Stimulated activated CD8-positive, alpha-beta memory T cell treated with anti-CD3 and anti-CD28 coated beads, Interleukin-12 subunit alpha, Interleukin-12 subunit beta, amount 100 ng/mL, for 1 hour (primary cell): ENCODE data around the gene IL17A.
"Not testable (repeated sequence)": the region's sequence is repeated elsewhere in the genome, so short reads cannot be mapped to it uniquely, and the experiment has no call there.

ENCODE experiments used
- DNase-seq: peaks from one replicate; pipeline ENCODE4 v3.0.0-alpha.2; 2020; ENCODE audit warnings: low read depth

Gene IL17A

DNA sequence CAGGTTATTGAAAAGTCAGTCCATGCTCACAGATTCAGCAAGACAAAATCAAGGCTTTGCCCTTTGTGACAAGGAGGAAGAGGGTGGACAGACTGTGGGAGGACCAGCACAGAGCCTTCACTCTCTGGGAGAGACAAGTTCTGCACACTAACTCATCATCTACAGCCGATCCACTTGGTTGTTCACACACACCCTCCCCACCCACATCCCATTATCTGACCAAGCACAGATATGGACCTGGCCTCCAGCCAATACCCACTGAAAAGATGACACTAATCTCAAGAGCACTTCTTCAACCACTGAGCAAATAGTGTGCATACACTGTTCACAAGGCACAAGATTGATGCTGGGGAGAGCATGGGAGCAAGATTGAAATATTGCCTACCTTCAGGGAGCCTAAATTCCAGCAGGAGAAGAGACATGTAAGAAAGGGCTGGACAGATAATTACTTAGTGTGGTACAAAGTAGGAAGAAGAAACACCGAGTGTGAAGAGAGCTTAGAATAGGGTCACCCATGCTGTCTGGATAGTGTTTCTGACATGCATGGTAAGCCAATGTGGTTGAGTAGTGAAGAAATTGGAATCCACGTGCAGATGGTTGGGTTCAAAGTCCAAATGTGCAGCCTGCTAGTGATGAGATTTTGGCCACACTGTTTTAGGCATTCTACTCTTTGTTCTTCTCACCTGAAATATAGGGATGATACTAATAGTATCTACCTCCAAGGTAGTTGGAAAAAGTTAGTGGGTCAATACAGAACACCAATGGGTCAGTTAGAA, 21.7 kb upstream of the IL17A start:
- no peak for DNase-seq

DNA sequence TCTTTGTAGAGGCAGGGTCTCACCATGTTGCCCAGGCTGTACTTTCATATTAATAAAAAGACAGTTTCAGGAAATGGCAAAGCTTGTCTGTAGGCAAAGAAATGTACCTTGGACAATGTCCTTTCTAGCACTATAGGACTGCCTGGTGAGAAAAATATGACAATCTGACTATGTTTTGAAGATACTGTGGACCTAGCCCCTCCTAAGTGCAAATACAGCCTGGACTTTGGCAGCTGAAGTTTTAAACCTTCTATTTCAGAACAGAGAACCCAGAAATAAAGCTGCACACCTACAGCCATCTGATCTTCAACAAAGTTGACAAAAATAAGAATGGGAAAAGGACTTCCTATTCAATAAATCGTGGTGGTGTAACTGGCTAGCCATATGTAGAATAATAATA, 18.9 kb upstream of the IL17A start:
- no peak for DNase-seq

DNA sequence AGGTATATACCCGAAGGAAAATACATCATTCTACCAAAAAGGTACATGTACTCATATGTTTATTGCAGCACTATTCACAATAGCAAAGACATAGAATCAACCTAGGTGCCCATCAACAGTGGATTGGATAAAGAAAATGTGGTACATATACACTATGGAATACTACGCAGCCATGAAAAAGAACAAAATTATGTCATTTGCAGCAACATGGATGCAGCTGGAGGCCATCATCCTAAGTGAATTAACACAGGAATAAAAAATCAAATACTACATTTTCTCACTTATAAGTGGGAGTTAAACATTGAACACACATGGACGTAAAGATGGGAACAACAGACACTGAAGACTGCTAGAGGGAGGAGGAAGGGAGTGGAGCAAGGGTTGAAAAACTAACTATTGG, 17.8 kb upstream of the IL17A start:
- DNase-seq, result not testable (repeated sequence)

DNA sequence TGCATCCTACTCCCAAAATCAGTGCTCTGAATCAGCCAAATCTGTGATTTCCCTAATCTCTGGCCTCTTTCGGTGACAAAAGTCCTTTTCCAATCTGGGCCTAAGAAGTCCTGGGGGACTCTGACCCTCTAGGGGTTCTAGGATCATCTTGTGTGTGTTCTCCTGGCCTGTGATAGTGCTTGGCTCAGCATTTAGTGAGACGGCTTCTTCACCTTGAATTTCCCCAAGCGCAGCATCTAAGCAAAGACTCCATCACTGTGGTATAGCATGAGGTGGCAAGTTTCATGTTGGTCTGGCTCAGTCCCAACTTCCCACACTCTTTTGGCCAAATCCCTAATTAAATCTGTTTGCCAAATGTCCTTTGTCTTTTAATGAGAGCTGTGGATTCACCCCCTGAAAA, 12.1 kb upstream of the IL17A start:
- no peak for DNase-seq

DNA sequence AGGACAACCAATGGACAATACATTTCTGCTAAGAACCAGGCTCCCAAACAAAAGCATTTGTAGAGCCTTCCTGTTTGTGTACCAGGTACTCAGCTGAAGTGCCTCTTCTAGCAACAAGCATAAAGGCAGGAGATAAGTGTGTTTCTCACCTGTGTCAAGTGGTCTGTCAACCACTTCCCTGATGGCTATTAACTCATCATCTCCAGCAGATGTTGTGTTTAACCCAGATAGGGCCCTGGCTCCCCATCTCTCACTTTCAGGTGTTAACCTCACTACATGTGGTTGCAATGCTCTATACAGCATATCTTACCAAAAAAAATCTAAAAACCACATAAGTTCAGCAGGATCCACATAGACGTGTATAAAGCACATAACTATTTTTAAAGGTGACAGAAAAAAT, 9.6 kb upstream of the IL17A start:
- DNase-seq, result no peak

DNA sequence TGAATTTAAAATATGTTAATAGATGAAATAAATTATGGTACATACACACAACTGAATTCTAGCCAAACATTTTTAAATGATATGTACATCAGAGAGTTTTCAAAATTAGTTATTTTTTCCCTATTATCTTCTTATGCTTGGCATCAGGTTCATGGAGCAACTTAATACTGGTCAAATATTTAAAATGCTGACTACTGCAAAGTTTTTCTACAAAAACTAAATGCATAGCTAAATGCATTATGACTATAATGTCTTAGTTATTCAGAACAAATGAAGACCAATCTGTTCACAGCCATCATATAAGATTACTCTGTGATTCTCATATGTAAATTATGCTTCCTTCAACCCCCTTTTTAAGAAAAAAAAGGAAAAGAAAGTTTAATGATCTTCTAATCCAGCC, 8.2 kb upstream of the IL17A start:
- no peak for DNase-seq

DNA sequence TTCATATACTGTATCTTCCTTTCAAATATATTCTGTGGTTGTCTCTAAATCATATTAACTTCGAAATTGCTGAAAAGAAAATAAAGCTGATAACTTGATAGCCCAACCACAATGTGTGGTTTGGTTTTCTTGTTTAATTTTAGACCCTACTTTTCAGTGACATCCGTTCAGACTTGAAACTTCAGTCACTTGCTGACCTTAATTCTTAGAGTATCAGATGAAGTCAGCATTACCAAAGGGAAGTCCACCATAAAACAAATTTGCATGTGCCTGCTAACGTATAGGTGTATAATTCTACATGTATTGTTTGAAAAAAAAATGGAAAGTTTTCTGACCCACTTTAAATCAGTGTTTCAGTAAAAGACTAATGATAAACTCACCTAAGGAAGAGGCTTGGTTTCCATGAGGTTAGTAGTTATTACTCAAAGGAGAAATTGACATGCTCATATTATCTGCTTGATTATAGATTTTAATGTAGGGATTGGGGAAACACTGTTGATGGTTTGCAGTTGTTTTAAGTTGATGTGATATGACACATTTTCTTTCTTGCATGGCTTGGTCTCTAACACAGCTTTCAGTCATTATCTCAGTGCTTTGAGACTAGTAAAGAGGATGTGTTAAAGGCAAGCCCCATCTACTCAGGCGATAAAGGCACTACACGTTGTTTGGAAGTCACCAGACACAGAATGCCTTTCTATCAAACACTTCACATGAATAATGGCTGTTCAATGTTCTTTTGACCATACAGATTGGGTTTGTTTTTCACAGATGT, 5.2 kb upstream of the IL17A start:
- DNase-seq, result no peak

DNA sequence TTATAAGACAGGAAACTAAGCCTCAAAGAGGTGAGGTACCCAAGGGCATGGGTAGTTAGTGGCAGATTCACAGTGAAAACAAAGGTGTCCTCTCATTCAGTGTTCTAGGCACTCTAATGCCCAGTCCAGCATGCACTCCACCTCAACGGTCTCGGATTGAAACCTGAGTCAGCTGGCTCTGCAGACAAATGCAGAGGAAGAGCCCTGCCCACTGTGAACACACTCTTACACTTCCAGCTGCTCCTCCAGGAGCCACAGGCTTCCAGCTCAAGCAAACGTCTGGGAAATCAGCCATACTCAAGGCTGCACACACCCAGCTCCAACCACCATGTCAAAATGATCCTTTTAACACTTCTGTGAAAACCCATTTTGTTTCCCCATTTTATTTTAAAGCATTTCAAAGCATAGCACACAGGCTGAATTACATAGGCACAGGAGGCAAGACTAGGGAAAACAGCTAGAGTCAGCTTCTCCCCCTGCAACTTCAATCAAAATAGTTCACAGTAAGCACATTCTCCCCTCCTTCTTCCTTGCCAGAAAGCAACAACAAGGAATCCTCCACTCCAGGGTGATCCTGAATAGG, 3.0 kb upstream of the IL17A start:
- DNase-seq, result no peak

DNA sequence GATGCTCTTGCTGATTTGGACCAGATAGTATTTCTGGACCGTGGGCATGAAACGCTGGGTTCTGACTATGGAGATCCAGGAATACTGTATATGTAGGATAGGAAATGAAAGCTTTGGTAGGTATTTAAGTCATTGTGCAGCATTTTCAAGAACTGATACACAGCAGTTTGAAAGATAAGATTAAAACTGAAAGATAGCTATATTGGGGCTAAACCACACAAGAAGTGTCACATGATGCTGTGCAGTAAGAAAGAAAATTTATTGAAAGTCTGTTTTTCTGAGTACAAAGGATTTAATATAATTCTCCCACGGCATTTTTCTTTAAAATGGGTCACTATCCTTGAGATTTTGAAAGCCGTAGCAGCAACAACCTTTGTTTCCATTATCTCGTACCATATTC, 305 bp downstream of the IL17A start:
- no peak for DNase-seq

DNA sequence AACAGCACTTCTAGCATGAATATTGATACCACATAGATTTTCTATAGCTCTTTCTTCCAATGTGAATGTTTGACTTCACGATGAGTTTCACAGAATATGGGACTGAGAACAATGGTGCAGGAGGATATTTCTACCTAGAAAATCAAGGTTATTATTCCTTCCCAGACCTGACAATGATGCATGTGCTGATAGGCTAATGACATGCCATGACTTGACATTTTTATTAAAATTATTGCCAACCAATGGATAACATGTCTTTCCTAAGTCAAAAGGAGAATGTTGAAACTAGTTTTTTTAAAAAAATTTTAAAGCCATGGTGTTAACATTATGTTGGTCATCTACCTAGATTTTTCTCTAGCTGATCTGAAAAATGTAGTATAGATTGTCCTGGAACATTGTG, 923 bp downstream of the IL17A start:
- DNase-seq, result no peak

DNA sequence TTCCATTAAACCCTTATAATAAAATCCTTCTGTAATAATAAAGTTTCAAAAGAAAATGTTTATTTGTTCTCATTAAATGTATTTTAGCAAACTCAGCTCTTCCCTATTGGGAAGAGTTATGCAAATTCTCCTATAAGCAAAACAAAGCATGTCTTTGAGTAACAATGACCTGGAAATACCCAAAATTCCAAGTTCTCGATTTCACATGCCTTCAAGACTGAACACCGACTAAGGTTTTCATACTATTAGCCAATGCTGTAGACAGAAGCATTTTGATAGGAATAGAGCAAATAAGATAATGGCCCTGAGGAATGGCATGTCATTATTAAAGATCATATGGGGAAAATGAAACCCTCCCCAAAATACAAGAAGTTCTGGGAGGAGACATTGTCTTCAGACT, 3.8 kb downstream of the IL17A start:
- no peak for DNase-seq

DNA sequence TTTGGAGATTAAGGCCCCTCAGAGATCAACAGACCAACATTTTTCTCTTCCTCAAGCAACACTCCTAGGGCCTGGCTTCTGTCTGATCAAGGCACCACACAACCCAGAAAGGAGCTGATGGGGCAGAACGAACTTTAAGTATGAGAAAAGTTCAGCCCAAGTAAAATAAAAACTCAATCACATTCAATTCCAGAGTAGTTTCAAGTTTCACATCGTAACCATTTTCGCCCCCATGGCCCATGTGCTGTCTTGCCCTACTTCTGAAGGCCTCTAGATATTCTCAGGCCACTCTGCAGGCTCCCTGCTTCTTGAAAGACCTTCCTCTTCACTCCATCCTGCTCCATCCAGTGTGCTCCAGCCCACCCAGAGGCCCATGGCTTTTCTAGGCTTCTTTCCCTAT, 4.2 kb downstream of the IL17A start:
- no peak for DNase-seq

DNA sequence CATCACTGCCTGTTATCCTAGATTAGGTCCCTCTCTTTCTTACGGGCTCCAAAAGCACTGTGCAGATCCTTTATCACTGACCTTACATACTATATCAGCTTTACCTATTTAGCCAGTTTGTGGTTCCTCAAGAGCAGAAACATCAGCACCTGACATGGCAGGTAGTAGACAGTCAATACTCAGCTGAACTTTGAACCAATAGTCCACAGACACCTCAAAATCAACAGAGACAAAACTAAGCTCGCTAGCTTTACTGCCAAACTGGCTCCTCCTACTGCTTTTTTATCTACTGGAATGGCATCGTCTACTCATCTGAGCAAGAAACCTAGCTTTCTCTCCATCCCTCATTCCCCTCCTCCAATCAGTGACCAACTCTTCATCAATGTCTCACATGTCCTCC, 5.6 kb downstream of the IL17A start:
- no peak for DNase-seq

DNA sequence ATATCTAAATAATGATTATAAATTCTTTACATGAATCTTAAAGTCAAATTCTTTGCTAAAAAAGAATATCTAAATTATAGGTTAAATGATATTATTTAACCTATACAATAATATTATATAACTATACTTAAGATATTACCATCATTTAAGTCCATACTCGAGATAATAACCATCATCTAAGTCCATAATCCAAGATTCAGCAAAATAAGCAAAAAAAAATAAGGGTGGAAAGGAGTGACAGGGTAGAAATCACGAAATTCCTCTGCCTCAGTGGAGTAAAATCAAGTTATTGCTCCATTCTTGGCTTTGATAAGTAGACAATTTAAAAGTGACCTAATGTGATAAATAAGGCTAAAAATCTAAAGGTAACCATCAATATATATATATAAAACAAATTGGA, 9.7 kb downstream of the IL17A start:
- DNase-seq, result no peak

DNA sequence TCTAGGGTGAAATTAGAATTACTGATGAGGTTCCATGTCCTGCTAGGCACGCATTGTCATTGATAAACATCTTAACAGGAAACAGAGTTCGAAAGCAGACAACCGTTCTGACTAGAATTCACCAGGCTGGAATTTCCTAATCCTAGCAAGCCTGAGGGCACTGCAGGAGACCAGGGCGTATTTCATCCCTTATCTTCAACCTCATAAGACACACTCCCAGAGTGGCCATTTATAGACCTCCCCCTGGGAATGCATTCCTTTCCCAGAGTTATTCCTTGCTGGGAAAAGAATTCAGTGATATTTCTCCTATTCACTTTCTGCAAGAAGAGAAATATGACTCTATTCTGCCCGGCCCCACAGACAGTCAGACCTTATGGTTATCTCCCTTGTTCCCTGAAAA, 13.9 kb downstream of the IL17A start:
- not testable (repeated sequence) for DNase-seq

DNA sequence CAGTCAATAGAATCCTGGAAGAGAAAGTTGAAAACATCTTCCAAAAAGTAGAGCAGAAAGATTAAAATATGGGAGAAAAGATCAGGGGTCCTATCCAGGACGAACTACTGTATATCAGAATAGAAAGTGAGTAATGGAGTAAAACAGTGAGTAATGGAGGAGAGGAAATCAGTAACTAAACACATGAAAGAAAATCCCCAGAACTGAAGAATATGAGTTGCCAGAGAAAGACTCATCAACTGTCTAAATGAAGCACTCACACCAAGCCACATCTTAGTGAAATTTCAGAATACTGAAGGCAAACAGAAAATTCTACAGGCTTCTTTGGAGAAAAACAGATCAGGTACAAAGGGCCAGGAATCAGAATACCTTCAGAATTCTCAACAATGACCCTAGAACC, 14.9 kb downstream of the IL17A start:
- DNase-seq, result no peak

DNA sequence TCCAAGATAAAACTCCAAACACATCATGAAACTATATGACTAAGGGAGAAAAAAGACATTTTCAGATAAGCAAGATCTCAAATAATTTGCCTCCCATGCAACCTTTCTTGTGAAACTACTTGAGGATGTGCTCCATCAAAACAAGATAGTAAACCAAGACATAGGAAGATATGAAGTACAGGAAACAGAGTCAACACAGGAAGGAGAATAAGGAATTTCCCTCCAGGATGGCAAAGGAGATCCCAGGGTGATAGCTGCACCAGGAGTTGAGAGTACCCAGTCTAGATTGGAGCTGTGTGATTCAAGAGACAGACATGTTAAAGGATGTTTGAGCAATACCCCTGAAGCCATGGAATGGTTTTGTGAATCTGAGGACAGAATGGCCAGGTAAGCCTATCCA, 15.3 kb downstream of the IL17A start:
- no peak for DNase-seq

DNA sequence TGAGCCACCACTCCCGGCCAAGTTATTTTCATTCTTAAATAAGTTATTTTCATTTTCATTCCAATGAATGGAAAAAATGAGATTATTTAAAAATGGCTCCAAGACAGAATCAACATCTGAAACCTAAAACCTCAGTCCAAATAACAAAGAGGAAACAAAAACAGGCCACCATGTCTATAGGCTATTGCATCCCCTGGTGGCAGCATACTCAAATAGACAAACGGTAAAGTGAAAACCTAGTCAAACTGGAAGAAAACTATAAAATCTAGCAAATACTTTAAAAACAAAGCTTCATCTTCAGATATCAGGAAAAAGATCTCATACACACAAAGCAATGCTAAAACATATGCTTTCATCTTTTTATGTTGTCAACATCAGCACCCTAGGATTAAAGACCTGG, 20.9 kb downstream of the IL17A start:
- no peak for DNase-seq

DNA sequence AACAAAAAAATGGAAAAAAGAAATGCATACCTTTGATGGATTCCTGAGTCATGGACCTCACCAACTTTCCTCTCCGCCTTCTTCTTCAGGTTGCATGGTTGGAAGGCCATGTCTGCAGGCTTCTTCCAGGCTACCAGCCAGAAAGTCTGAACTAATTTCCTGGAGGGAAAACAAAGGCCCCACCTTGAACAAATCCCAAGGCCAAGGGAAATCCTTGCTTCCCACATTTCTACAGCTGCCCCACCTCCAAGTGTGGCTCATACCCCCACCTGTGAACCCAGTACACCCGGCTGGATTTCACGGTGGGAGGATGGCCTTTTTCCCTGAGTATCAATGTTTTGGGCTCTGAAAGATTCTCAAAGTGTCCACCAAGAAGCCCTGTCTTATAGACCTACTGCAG, 22.4 kb downstream of the IL17A start:
- no peak for DNase-seq

DNA sequence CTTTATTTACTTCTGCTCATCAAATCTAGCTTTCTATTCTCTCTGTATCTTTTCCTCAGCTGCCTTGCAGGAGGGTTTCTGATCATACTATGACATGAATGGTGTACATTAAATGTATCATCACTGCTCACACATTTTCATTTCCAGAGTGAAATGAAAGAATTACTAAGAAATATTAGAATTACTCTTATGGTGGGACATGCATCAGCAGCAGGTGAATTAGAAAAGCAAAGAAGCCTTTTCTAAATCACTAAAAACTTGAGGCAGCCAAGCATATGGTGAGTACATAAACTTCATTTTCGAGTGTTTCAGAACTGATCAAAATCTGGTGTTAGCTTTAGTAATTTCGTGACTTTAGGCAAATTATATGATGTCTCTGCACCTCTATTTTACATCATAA, 23.6 kb downstream of the IL17A start:
- DNase-seq, result no peak

DNA sequence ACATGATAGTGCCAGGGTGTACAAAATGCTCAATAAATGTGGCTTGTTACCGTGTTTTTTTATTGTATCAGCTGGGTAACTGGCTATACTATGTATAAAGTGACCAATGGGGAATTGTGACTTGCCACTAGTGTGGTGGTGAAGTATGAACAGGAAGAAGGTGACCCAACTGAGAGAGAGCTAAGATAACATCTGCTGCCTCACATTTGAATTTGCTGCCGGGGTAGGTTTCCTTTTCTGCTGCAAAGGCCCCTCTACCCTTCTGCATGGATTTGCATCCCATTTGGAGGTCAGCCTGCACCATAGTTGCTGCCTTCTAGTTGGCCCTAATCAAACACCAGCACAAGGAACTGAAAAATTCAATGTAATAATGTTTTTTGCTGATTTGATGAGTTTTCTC, 24.1 kb downstream of the IL17A start:
- no peak for DNase-seq

DNA sequence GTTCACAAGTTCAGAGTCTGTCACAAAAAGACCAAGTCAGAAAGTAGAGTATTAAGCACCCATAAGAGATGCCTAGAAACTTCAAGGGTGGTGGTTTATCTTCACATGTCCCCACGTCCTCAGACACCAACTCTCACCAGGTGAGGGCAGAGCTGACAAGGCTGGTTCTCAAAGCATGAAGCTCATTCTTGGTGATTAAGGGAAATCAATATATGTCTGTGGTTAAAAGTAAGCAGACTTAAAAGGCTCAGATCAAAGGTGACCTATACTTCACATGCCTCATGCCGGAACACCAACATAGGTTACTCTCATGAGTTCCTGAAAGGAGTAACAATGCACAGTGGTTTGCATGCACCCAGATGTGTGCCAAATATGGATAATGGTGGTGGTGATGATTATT, 27.0 kb downstream of the IL17A start:
- no peak for DNase-seq

DNA sequence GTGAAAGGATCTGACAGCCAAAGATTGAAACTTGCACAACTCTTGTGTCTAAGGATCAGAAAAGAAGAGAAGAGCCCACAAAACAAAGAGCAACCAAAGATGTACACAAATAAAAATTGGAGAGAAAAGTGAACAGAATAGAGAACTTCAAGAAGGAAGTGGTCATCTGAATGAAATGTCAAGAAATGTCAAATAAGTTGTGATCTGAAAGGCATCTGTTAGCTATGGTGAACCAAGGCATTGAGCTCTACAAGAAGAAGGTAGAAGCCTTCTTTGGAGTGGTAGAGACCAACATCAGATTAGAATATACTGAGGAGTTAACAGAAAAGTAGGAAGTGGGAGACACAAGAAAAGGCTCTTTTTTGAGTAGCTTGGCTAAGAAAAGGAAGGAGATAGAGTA, 29.6 kb downstream of the IL17A start:
- no peak for DNase-seq
